DND-41 (cell line): ENCODE measurements around the gene OTX2.

ENCODE experiments used
- EZH2 ChIP-seq: IDR thresholded peaks from 3 replicates; pipeline ENCODE4 v1.6.1; 2012; ENCODE audit warnings: borderline replicate concordance, low read depth, mild to moderate bottlenecking, moderate library complexity, low read length, inconsistent platforms; ENCODE audit not compliant: severe bottlenecking
- TF ChIP-seq, protein P1 (sequence below): IDR thresholded peaks from 2 replicates; pipeline ENCODE4 v1.5.1; 2012; ENCODE audit warnings: borderline replicate concordance, low read length, moderate library complexity, mild to moderate bottlenecking; ENCODE audit not compliant: poor library complexity, severe bottlenecking; ENCODE audit errors: extremely low read depth

DNA sequence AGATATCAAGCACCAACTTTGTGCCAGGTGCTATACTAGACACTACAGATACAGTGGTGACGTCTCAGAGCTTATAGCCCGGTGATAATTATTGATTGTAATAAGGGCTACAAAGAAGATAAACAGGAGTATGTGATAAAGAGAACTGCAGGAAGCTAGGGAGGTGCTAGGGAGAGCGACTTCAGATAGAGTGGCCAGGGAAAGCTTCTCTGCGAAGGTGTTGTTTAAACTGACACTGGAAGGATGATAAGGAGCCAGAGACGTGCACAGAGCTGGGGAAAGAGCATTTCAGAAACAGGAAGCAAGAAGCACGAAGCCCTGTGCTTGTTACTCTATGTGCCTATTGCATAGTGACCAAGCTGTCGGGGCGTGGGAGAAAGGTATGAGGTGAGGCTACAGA, 48.1 kb upstream of the OTX2 start:
- TF ChIP-seq, protein P1, sequence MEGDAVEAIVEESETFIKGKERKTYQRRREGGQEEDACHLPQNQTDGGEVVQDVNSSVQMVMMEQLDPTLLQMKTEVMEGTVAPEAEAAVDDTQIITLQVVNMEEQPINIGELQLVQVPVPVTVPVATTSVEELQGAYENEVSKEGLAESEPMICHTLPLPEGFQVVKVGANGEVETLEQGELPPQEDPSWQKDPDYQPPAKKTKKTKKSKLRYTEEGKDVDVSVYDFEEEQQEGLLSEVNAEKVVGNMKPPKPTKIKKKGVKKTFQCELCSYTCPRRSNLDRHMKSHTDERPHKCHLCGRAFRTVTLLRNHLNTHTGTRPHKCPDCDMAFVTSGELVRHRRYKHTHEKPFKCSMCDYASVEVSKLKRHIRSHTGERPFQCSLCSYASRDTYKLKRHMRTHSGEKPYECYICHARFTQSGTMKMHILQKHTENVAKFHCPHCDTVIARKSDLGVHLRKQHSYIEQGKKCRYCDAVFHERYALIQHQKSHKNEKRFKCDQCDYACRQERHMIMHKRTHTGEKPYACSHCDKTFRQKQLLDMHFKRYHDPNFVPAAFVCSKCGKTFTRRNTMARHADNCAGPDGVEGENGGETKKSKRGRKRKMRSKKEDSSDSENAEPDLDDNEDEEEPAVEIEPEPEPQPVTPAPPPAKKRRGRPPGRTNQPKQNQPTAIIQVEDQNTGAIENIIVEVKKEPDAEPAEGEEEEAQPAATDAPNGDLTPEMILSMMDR: no peak
- no peak for TF ChIP-seq EZH2
